Esophagus muscularis mucosa (tissue), 4 donors: ENCODE results near the gene TAGLN2. TPM values are rescaled to one million over a fixed set of nuclear protein-coding genes. Genes with fewer than 3 reads are reported as not detected.

Experiments used
- DNase-seq: peaks from one replicate; pipeline ENCODE4 v3.0.0-alpha.2; 2017; ENCODE audit errors: extremely low spot score
- H3K27ac ChIP-seq, 4 donors: fragments of 200-600 bp; sonication (generic); replicated peaks in 1 of 4; 1 replicate in 3 of 4; 2 replicates in 1 of 4; pipeline ENCODE4 v1.5.1; 2016 to 2019; ENCODE audit warnings: mild to moderate bottlenecking in 1 of 4
- H3K27me3 ChIP-seq, 4 donors: fragments of 200-600 bp; sonication (generic); one replicate each; pipeline versions ENCODE4 v1.5.1 to v1.6.0; 2016 to 2019
- H3K36me3 ChIP-seq, 4 donors: fragments of 200-600 bp; sonication (generic); one replicate each; pipeline ENCODE4 v1.5.1; 2016 to 2019
- H3K4me1 ChIP-seq, 4 donors: fragments of 200-600 bp; sonication (generic); one replicate each; pipeline ENCODE4 v1.5.1; 2016 to 2019
- H3K4me3 ChIP-seq, 4 donors: fragments of 200-600 bp; sonication (generic); 1 replicate in 2 of 4; 2 replicates in 2 of 4; pipeline ENCODE4 v1.5.1; 2016 to 2019; ENCODE audit warnings: mild to moderate bottlenecking in 4 of 4, moderate library complexity in 1 of 4
- H3K9me3 ChIP-seq, 4 donors: fragments of 200-600 bp; sonication (generic); 1 replicate in 3 of 4; 2 replicates in 1 of 4; pipeline ENCODE4 v1.5.1; 2016 to 2019
- CTCF ChIP-seq, 3 experiments: fragments of 200-600 bp in 2 of 3; fragments of 450-650 bp in 1 of 3; sonication (generic) in 2 of 3; IDR thresholded peaks; one replicate each; pipeline ENCODE4 v1.5.1; 2017 to 2019; ENCODE audit warnings: antibody characterized with exemption in 3 of 3, mild to moderate bottlenecking in 2 of 3, moderate library complexity in 1 of 3
- EP300 ChIP-seq: sonication (generic); formaldehyde crosslinking; IDR thresholded peaks from one replicate; pipeline ENCODE4 v1.6.1; 2017; ENCODE audit warnings: antibody characterized with exemption
- POLR2A ChIP-seq: fragments of 450-650 bp; IDR thresholded peaks from one replicate; pipeline ENCODE4 v1.6.1; 2017; ENCODE audit warnings: antibody characterized with exemption, moderate library complexity, mild to moderate bottlenecking, low read depth
- POLR2AphosphoS5 ChIP-seq, 2 donors: sonication (generic); formaldehyde crosslinking; IDR thresholded peaks; one replicate each; pipeline ENCODE4 v1.6.1; 2017; ENCODE audit warnings: antibody characterized with exemption in 2 of 2
- WGBS: methylation state at CpG from one replicate; pipeline ENCODE4 v1.1.5; 2018; 5-methylcytosine and 5-hydroxymethylcytosine counted together
- intact Hi-C: fragments of 100-400 bp; cut with DNase I; formaldehyde crosslinking; loops from one replicate; pipeline ENCODE4 v1.15.1; 2023
- total RNA-seq, 4 donors: library from RNA; depleted of rRNA; stranded (reverse); fragments of >200 nt; gene quantifications; one replicate each; pipeline versions ENCODE4 v1.1.0 to v1.2.1, GENCODE V29; 2016

TAGLN2 gene
- total RNA-seq, 4 donors from 2014 or later, result 125 to 276 (median 228) TPM

GRCh38 chr1:159890390-159890789, 34.9 kb downstream of the TAGLN2 start:
- peaks cover 15 to 24% (median 18%) of the 10 kb centered on the region in 4 donors for H3K4me1 ChIP-seq
- H3K27me3 ChIP-seq, result no peaks in the 10 kb centered on the region
- H3K4me3 ChIP-seq, result no peak overlapping the region
- H3K27ac ChIP-seq, result peak overlapping the region in 3 of 4 donors; percentile 52 to 55 (median 54)
- no peaks in the 10 kb centered on the region for H3K9me3 ChIP-seq
- no peak for DNase-seq
- no peak for TF ChIP-seq CTCF (IDR thresholded peaks at IDR 0.05)
- TF ChIP-seq POLR2AphosphoS5 (IDR thresholded peaks at IDR 0.05), result no peak
- no peak for TF ChIP-seq POLR2A
- TF ChIP-seq EP300, result no peak
- no peaks in the 10 kb centered on the region for H3K36me3 ChIP-seq
- WGBS, result 92% methylated on average over 8 of the region's 8 CpGs
- intact Hi-C loops, result loop anchor here (5.0 kb wide), 1 partner anchor 108 kb away; the partner anchor contains the start of gene DUSP23

- DNase-seq, result no peak
- H3K27me3 ChIP-seq, result no peaks in the 10 kb centered on the region
- H3K27ac ChIP-seq, result peak overlapping the region in 3 of 4 donors; percentile 52 to 61 (median 55)
- WGBS, result 0% methylated on average over 1 of the region's 2 CpGs
- intact Hi-C loops, result loop anchor here (5.0 kb wide), 1 partner anchor 108 kb away; the partner anchor contains the start of gene DUSP23
- H3K9me3 ChIP-seq, result no peaks in the 10 kb centered on the region
- H3K36me3 ChIP-seq, result no peaks in the 10 kb centered on the region
- H3K4me3 ChIP-seq, result no peak overlapping the region
- H3K4me1 ChIP-seq, result peaks cover 15 to 24% (median 18%) of the 10 kb centered on the region in 4 donors
- TF ChIP-seq POLR2A, result no peak
- TF ChIP-seq POLR2AphosphoS5 (IDR thresholded peaks at IDR 0.05), result peak in 1 of 2 donors; percentile 67
- TF ChIP-seq CTCF (IDR thresholded peaks at IDR 0.05), result no peak
- no peak for TF ChIP-seq EP300
Measured at GRCh38 chr1:159889821-159890252, 35.5 kb downstream of the TAGLN2 start.

- peaks cover 15 to 24% (median 18%) of the 10 kb centered on the region in 4 donors for H3K4me1 ChIP-seq
- no peaks in the 10 kb centered on the region for H3K27me3 ChIP-seq
- H3K27ac ChIP-seq, result peak overlapping the region in 3 of 4 donors; percentile 52 to 61 (median 55)
- TF ChIP-seq POLR2A, result no peak
- no peak for TF ChIP-seq CTCF (IDR thresholded peaks at IDR 0.05)
- no peak for TF ChIP-seq POLR2AphosphoS5 (IDR thresholded peaks at IDR 0.05)
- TF ChIP-seq EP300, result no peak
- WGBS, result 87% methylated on average over 4 of the region's 4 CpGs
- no peak for DNase-seq
- intact Hi-C loops, result no loop called here
- H3K36me3 ChIP-seq, result no peaks in the 10 kb centered on the region
- H3K4me3 ChIP-seq, result no peak overlapping the region
- no peaks in the 10 kb centered on the region for H3K9me3 ChIP-seq
Measured at GRCh38 chr1:159889202-159889601, 36.1 kb downstream of the TAGLN2 start.

GRCh38 chr1:159884296-159884695, 41.0 kb downstream of the TAGLN2 start:
- no peaks in the 10 kb centered on the region for H3K27me3 ChIP-seq
- intact Hi-C loops, result no loop called here
- WGBS, result 83% methylated on average over 8 of the region's 8 CpGs

GRCh38 chr1:159883134-159883533, 42.2 kb downstream of the TAGLN2 start:
- Histone ChIP-seq H3K36me3 (no peaks in the 10 kb centered on the region), H3K4me1 (peaks cover 3 to 12% (median 6%) of the 10 kb centered on the region in 4 donors), H3K4me3 (no peak overlapping the region), H3K27me3 (no peaks in the 10 kb centered on the region), H3K27ac (no peak overlapping the region), H3K9me3 (no peaks in the 10 kb centered on the region)
- WGBS, result 69% methylated on average over 4 of the region's 4 CpGs
- no peak for TF ChIP-seq EP300
- TF ChIP-seq POLR2A, result no peak
- TF ChIP-seq CTCF (IDR thresholded peaks at IDR 0.05), result no peak
- TF ChIP-seq POLR2AphosphoS5 (IDR thresholded peaks at IDR 0.05), result no peak
- intact Hi-C loops, result no loop called here
- DNase-seq, result no peak

More at GRCh38 chr1:159884296-159884695, 41.0 kb downstream of the TAGLN2 start:
- Histone ChIP-seq H3K4me1 (peaks cover 3 to 14% (median 7%) of the 10 kb centered on the region in 4 donors), H3K36me3 (no peaks in the 10 kb centered on the region), H3K9me3 (no peaks in the 10 kb centered on the region), H3K27ac (no peak overlapping the region), H3K4me3 (no peak overlapping the region)
- no peak for TF ChIP-seq POLR2A
- no peak for DNase-seq
